ENCODE measurements around the gene UBA5.

UBA5 gene

DNA sequence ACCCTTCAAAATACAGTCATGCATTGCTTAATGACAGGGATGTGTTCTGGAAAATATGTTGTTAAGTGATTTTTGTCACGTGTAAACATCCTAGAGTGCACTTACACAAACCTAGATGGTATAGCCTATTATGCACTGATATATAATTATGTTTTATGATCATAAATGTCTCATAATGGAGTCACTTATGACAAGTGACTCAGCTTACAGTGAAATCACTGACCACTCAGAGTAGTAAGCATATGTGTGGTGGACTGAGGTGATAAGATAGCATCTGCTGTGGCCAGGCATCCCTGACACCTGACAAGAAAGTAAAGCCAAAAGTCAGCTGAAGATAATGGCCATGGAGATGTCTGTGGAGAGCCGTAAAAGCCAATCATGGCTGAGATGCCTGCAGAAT lies 5.9 kb upstream of the UBA5 start:
- DNase-seq (ENCODE audit: low read depth), result no peak

DNA sequence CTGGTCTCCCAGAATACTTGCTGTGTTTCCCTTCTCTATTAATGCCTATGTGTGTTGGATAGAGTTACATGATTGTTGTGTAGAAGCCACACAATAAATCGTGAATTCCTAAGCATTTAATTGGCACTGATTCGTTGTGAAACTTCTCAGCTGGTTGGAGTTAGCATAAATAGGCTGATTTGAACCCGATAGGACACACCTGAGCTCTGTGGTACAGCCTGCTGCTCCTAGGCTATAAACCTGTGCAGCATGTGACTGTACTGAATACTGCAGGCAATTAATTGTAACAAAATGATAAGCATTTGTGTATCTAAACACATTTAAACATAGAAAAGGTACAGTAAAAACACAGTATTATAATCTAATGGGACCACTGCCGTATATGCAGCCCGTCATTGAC lies 5.4 kb upstream of the UBA5 start:
- no peak for DNase-seq (ENCODE audit: low read depth)

DNA sequence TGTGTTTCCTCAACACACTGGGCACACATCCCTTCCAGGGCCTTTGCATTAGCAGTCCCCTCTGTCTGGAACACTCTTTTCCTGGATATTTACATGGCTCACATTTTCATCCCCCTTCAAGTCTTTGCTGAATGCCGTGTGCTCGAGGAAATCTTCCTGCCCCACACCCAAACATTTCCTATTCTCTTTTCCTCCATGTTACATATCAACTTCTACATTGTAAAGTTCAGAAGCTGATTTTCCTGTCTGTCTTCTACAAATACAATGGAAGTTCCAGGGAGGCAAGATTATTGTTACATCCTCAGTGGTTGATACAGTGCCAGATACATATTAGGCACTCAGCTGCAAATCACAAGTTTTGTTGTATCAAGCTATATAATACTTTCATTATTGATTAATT lies 4.7 kb upstream of the UBA5 start:
- no peak for DNase-seq (ENCODE audit: low read depth)

DNA sequence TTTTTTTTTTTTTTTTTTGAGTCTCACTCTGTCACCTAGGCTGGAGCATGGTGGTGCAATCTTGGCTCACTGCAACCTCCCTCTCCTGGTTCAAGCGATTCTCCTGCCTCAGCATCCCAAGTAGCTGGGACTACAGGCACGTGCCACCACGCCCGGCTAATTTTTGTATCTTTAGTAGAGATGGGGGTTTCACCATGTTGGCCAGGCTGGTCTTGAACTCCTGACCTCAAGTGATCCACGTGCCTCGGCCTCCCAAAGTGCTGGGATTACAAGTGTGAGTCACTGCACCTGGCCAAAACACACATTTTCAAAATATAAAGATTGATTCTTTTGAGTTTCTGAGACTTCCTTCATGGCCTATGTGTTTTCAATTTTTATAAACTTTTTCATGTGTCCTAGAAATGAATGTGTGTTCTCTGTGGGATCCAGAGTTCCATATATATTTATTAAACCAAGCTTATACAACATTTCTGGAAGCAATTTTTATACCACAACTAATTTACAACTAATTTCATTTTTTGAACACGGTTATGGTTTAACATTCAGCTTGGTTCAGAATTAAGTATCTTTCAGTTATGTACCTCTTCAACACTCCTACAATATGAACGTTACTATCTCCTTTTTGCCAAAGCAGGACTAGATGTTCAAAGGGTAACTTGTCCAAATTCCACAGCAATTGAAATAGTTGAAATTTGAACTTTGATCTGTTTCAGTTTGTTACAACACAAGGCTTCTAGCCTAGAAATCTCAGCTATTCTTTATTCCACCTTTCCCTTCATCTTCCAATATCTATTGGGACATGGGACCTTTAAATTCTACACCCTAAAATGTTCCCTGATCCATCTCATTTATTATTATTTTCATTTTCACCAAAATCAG lies 2.0 kb upstream of the UBA5 start:
- DNase-seq (ENCODE audit: low read depth), result no peak

DNA sequence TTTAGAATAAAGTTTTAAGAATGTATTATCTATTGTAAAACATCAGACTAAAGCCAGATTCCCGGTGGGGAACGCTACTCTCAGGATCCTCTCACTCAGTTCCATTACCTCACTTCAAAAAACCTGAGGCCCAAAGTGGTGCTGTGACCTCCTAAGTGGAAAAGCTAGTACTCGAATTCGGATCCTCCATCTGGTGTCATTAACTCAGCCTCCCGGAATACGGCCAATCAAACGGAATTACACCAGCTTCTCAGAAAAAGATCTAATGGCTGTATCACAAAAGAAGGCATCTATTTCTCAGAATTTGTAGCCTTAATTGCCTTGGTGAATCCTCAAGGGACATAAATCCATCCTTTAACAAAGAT lies 1.1 kb upstream of the UBA5 start:
- DNase-seq (ENCODE audit: low read depth), result no peak

DNA sequence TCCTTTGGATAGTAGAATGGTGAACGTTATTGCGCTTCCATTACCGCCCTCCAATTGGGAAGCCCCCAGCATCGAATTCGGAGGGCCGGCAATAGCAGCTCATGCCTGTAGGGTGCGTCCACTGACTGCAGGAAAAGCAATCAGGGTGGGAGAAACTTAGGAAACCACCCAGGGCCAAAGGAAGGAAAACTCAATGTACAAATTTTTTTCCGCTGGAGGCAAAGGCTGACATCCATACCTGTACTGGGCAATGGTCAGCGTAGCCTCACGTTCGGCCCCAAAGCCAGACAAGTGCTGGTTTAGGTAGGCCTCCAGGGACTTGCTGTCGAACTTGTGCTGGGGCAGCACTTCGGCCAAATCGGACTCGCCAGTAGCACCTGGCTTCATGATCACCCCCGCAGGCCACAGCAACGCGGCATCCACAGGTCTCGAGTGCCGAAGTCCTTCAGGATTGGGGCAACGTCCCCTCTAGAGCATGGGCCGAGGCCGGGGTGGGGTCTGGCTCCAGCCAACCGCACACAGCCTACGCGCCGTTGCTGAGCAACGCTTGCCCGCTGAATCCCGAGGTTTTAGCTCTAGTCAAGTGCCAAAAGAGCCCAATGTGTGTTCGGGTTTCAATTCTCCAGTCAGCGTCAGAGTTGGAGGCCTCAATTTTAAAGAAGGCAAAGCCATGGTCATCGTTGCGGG lies 621 bp upstream of the UBA5 start, which contains the start of gene ACAD11:
TSS of gene ACAD11 (minus strand) at position 445 of the 687 bp plus-strand sequence. CDS start at position 387, 58 bp downstream.
- DNase-seq (ENCODE audit: low read depth), result no peak

DNA sequence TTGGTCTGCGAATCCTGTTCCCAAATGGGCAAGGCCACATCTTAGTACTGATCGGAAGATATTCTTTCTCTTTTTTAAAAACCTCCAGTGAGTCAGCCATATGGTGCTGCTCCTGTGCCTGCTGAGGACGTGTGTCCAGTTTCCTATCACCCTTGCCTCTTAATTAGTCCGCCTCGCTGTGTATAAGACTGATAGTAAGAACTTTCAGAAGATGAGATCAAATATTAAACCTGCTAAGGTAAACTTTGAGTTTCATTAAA lies 612 bp downstream of the UBA5 start:
- no peak for DNase-seq (ENCODE audit: low read depth)

DNA sequence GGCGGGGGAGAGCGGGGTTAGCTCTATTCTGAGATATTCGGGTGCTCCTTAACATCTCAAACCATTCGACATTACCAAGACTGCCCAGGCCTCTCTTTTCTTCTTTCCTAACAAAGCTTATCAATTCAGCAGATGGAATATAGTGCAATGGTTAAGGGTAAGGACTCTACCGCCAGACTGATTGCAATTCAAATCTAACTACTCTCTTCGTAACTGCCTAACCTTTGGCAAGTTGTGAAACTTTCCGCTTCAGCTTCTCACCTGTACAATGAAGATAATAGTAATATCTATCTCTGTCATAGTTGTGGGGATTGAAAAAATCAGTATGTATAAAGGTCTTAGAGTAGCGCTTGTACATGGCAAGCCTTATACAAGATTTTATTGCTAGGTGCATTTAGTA lies 972 bp downstream of the UBA5 start:
- DNase-seq (ENCODE audit: low read depth), result no peak

DNA sequence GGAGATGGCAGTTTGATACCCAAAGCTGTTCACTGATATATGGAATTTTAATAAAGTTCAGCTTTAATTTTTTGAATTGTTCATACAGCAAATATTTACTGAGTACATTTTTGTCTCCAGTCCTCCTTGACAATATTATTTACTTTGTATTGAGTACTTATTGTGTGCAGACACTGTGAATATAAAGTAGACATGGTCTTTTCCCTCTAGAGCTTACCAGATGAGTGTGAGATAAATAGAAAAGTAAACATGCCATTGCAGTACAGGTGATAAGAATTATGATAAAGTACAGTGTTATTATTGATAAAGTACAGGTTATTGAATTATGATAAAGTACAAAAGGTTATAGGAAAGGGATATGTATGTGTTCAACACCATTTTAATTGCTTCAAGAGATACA lies 2.1 kb downstream of the UBA5 start:
- DNase-seq (ENCODE audit: low read depth), result no peak

DNA sequence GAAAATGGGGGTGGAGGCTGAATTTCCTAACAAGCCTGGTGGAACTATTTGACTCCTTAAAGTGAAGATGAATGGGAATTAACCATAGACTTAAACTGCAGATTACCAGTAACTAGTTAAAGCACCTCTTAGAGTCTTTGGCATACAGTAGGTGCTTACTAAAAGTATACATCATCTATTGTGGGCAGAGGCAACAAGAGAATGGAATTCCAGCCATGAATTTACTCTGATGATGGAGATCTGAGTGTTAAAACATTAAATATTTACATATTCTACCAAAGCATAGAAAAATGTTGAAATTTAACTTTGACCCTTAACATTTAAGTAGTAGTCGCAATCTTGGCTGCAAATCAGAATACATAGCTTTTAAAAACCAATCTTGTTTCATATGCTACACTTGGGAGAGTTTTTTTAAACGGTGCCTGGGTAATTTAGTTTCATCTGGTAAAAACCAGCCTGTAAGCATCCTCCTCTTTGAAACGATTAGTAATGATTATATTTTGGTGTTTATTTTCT lies 5.2 kb downstream of the UBA5 start:
- no peak for DNase-seq (ENCODE audit: low read depth)

DNA sequence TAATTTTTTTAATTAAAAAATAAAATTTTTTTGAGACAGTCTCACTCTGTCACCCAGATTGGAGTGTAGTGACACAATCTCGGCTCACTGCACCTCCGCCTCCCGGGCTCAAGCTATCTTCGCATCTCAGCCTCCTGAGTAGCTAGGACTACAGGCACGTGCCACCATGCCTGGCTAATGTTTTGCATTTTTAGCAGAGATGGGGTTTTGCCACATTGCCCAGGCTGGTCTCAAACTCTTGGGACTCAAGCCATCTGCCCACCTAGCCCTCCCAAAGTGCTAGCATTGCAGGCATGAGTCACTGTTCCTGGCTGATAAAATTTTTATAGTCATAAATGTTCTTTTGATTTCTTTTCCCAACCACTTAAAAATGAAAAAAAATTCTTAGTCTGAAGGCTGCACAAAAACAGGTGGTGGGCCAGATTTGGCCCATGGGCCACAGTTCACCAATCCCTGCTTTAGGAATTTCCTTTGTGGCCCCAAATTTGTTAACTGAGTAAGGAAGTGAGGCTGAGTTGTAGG lies 9.2 kb downstream of the UBA5 start:
- no peak for DNase-seq (ENCODE audit: low read depth)

DNA sequence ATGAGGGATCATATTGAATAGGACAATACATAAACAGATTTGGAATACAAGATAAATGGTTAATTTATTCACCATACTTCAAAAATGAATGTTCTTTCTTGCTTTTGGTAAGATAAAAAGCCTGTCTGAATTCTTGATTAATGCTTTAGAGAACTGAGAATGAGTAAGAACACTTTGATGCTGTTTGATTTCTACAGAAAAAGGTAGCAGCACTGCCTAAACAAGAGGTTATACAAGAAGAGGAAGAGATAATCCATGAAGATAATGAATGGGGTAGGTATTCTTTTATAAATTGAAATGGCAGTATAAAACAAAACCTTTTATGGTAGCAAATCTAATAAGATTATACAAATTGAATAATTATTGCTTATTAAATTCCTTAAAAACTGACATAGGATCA lies 15.3 kb downstream of the UBA5 start:
- DNase-seq (ENCODE audit: low read depth), result no peak

DNA sequence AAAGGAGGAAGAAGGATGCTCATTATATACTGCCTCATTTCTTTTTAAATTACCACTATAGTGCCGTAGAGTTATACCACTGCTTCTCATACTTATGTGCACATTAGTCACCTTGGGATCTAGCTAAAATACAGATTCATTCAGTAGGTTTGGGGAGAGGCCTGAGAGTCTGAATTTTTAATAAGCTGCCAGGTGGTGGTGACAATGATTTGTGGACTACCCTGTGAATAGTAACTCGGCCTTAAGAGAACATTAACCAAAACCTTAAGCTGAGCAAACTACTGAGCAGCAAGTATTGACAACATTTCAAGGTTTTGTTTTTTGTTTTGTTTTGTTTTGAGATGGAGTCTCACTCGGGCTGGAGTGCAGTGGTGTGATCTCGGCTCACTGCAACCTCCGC lies 19.8 kb downstream of the UBA5 start:
- DNase-seq (ENCODE audit: low read depth), result no peak

DNA sequence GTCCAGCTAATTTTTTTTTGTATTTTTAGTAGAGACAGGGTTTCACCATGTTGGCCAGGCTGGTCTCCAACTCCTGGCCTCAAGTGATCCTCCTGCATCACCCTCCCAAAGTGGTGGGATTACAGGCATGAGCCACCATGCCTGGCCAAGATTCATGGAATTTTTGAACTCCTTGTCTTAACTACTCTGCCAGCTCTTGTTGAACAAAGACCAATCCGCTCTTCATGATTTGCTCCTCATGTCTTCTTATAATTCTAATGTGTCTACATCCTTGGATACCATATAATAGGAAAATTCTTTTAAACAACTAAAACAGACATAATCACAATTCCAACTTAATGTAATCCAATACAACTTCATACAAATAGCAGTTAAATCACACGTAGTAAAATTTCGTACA lies 21.3 kb downstream of the UBA5 start:
- DNase-seq (ENCODE audit: low read depth), result no peak

DNA sequence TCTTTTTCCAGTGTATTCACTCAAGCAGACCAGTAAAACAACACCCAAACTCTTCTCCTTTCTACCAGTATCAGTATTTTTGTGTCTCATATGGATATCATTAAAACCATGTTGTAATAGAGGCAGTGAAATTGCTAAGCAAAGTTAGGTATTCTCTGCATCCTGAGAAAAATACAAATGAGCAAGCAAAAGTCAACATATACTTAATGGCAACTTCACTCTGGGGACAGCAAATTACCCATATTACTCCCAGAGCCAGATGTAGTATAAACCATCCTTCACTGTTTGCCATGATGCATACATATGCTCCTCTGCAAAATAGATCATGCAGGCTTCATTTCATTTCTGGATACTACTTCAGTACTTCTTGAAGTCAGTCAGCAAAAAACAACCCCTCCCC lies 22.1 kb downstream of the UBA5 start:
- DNase-seq (ENCODE audit: low read depth), result no peak

DNA sequence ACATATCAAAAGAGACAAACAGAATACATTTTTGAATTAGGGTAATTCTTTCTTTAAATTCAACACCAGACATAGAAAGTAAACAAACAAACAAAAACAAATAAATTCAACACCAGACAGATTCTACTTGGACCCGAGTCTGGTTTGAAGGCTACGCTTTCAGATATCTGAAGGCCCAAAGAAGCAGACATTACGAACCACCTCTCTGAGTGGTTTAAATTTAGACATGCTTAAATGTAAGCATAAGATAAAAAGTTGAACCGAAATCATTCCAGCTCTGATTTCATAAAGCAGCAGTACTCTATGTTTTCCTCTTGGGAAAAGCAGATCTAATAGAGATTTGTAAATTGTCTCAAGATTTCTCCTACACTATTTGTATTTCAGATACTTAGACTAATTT lies 29.9 kb downstream of the UBA5 start:
- DNase-seq (ENCODE audit: low read depth), result no peak

DNA sequence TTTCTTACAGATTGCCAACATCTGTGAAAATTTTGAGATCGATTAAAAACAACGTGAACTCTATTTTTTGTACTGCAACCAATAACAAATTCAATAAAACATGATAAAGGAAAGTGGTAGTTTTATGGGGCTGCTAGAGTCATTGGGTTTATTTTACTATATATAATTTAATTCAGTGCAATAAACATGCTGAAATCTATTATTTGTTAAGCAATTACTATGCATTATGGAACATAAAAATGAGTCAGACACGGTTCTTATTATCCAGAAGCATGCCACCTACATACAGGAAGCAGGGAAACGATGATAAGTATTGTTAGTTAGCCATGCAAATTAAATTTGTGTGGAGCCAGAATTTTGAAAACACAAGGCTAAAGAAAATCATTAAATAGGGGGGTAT lies 34.9 kb downstream of the UBA5 start:
- no peak for DNase-seq (ENCODE audit: low read depth)

DNA sequence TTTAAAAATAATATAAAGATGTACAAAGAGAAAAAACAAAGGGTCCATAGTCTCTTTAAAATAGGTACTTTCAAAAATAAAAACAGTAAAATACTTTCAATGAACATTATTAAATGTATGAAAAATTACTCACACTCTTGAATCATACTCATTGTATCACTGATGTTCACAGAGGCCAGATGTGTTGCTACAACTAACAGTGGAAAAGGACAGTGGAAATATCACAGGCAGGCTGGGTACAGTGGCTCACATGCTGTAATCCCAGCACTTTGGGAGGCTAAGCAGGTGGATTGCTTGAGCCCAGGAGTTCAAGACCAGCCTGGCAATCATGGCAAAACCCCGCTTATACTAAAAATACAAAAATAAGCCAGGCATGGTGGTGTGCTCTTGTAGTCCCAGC lies 35.3 kb downstream of the UBA5 start:
- DNase-seq (ENCODE audit: low read depth), result no peak

DNA sequence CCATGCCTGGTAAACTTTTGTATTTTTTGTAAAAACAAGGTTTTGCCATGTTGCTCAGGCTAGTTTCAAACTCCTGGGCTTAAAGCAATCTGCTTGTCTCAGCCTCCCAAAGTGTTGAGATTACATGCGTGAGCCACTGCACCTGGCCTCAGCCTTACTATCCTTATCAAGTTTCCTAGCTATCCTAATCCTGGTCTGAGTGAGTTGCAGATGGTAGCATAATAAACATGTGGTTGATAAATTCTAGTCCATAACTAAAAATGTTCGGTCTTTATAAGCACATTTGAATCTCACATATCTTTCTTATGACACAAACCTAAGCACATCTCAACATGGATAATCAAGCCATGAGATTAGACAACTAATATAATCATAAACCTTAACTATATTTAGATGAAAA lies 43.6 kb downstream of the UBA5 start:
- DNase-seq (ENCODE audit: low read depth), result no peak

DNA sequence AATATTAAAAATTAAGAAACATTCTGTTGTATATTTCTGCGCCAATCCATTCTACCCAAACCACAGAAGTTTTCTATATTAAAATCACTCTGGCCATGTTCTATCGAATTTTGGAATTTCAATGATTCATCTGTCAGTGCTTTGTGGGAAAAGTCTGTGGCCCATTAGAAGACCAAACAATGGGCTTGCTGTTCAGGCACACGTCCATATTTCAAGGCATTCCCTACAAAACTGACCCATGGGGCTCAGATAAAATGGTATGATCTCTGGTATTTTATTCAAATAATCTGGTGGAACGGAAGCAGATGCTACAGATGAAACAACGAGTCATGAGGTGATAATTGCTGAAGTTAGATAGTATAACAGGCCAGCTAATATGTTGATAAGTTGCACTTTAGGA lies 49.6 kb downstream of the UBA5 start:
- no peak for DNase-seq (ENCODE audit: low read depth)

DNA sequence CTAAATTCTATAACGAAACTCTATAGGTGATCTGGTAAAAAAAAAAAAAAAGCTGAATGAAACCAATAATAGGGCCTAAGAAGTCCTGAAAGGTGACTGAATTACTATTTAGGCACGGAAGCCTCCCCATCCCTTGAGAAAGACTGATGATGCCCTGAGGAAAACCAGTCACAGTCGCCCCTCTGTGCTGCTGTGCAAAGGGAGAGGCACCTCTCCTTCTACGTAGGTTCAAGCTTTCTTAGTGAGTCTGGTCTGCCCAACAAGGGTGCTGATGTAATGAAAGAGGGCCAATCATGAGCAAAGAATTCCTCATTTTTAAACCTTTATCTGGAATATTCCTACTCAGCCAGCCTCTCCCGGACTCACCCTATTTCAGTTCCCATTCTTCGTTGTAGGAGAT lies 50.2 kb downstream of the UBA5 start:
- no peak for DNase-seq (ENCODE audit: low read depth)

DNA sequence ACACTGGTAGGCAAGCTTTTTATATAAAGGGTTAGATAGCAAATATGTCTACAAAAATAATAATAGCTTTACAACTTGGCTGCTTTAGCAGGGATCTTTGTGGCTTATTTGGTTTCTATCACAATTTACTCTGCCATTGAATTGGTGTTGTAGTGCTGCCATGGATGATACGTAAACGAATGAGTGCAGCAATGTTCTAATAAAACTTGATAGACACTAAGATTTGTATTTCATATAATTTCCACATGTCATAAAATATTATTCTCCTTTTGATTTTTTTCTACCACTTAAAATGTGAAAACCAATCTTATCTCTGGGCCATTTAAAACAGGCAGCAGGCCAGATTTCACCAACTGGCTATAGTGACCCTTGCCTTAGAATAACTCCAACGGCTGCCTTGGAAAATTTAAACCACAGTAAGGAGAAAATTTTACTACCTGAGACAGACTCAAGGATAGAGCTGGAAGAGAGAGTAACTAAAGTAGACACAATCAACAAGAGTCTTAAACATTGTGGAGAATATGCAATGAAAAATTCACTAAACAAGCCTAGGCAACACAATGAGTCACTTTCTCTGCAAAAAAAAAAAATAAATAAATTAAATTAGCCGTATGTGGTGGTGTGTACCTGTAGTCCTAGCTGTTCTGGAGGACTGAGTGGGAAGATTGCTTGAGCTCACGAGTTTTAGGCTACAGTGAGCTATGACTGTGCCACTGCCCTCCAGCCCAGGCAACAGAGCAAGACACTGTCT lies 54.0 kb downstream of the UBA5 start:
- no peak for DNase-seq (ENCODE audit: low read depth)

DNA sequence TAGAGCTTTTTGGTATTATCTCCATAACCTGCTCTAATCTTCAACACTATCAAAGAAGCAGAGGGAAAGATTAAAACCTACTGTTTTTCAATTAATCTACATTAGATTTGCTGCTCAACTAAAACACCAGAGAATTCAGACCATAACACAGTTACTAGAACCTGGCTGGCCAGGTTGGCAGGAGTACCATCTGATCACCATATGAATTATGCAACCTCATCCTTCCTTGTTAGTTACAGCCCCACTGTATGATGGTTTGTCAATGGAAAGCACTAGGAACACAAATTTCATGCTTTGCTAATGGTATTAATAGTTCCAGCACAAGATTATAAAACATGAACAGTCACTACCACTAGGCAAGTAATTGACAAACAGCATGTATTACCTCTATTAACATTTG lies 56.2 kb downstream of the UBA5 start:
- DNase-seq (ENCODE audit: low read depth), result no peak

All from non-pigmented ciliary epithelial cell (primary cell).